Measurements from ENCODE around the gene ZNF581.

ZNF581 gene

GRCh38 chr19:55651236-55651635 is 7.8 kb downstream of the ZNF581 start:
- Histone ChIP-seq H3K9ac (ENCODE audit: insufficient read length) (no peak overlapping the region), H3K27ac (no peak overlapping the region), H3K36me3 (ENCODE audit: insufficient read depth, low read length) (peaks cover 26% of the 10 kb centered on the region), H3K9me3 (ENCODE audit: low read depth, low read length) (no peaks in the 10 kb centered on the region), H3K4me3 (no peak overlapping the region)
- TF ChIP-seq POLR2AphosphoS5 (IDR thresholded peaks at IDR 0.05; ENCODE audit: borderline replicate concordance, low read depth, low read length) (no peak), EZH2 (IDR thresholded peaks at IDR 0.05) (no peak), FOXP2 (optimal IDR thresholded peaks at IDR 0.05; ENCODE audit: control extremely low read depth, extremely low read length, insufficient read depth) (no peak)
- DNase-seq (ENCODE audit: low read depth, low spot score): no peak

- Histone ChIP-seq H3K27ac (no peak overlapping the region), H3K9ac (ENCODE audit: insufficient read length) (no peak overlapping the region)
- DNase-seq (ENCODE audit: low read depth, low spot score): no peak
Measured at GRCh38 chr19:55652311-55653128, 9.1 kb downstream of the ZNF581 start.

GRCh38 chr19:55653651-55654322 is 10.3 kb downstream of the ZNF581 start:
- Histone ChIP-seq H3K36me3 (ENCODE audit: insufficient read depth, low read length) (peaks cover 36% of the 10 kb centered on the region), H3K27ac (peak overlapping the region; percentile 99), H3K9me3 (ENCODE audit: low read depth, low read length) (no peaks in the 10 kb centered on the region), H3K4me3 (peak overlapping the region; percentile 96), H3K9ac (ENCODE audit: insufficient read length) (peak overlapping the region; percentile 100)
- TF ChIP-seq EZH2 (IDR thresholded peaks at IDR 0.05) (no peak), POLR2AphosphoS5 (IDR thresholded peaks at IDR 0.05; ENCODE audit: borderline replicate concordance, low read depth, low read length) (peak; percentile 80)
- peak; percentile 98 for DNase-seq (ENCODE audit: low read depth, low spot score)

More at GRCh38 chr19:55652311-55653128, 9.1 kb downstream of the ZNF581 start:
- H3K9me3 ChIP-seq (ENCODE audit: low read depth, low read length): no peaks in the 10 kb centered on the region
- H3K36me3 ChIP-seq (ENCODE audit: insufficient read depth, low read length): peaks cover 32% of the 10 kb centered on the region
- no peak for TF ChIP-seq POLR2AphosphoS5 (IDR thresholded peaks at IDR 0.05; ENCODE audit: borderline replicate concordance, low read depth, low read length)
- no peak for TF ChIP-seq EZH2 (IDR thresholded peaks at IDR 0.05)
- TF ChIP-seq FOXP2 (optimal IDR thresholded peaks at IDR 0.05; ENCODE audit: control extremely low read depth, extremely low read length, insufficient read depth): no peak
- H3K4me3 ChIP-seq: no peak overlapping the region

GRCh38 chr19:55654323-55654867 is 10.9 kb downstream of the ZNF581 start:
- TF ChIP-seq EZH2 (IDR thresholded peaks at IDR 0.05) (no peak), FOXP2 (optimal IDR thresholded peaks at IDR 0.05; ENCODE audit: control extremely low read depth, extremely low read length, insufficient read depth) (peak; percentile 87), POLR2AphosphoS5 (IDR thresholded peaks at IDR 0.05; ENCODE audit: borderline replicate concordance, low read depth, low read length) (no peak; the same call in 1 of the 2 replicates)
- Histone ChIP-seq H3K9me3 (ENCODE audit: low read depth, low read length) (no peaks in the 10 kb centered on the region), H3K36me3 (ENCODE audit: insufficient read depth, low read length) (peaks cover 41% of the 10 kb centered on the region), H3K4me3 (peak overlapping the region; percentile 96), H3K9ac (ENCODE audit: insufficient read length) (peak overlapping the region; percentile 100), H3K27ac (peak overlapping the region; percentile 99)
- DNase-seq (ENCODE audit: low read depth, low spot score): peak; percentile 96

- peaks cover 48% of the 10 kb centered on the region for H3K36me3 ChIP-seq (ENCODE audit: insufficient read depth, low read length)
- peak; percentile 73 for TF ChIP-seq POLR2AphosphoS5 (IDR thresholded peaks at IDR 0.05; ENCODE audit: borderline replicate concordance, low read depth, low read length)
- no peak for TF ChIP-seq FOXP2 (optimal IDR thresholded peaks at IDR 0.05; ENCODE audit: control extremely low read depth, extremely low read length, insufficient read depth)
- no peak for TF ChIP-seq EZH2 (IDR thresholded peaks at IDR 0.05)
- DNase-seq (ENCODE audit: low read depth, low spot score): no peak
Measured at GRCh38 chr19:55654868-55655647, 11.6 kb downstream of the ZNF581 start, which contains the start of gene U2AF2. Gene U2AF2 (plus strand): TSS chr19:55655035. CDS start chr19:55655105, 70 bp downstream.

GRCh38 chr19:55655648-55656040 is 12.2 kb downstream of the ZNF581 start:
- Histone ChIP-seq H3K27ac (peak overlapping the region; percentile 100), H3K9ac (ENCODE audit: insufficient read length) (peak overlapping the region; percentile 100), H3K9me3 (ENCODE audit: low read depth, low read length) (no peaks in the 10 kb centered on the region), H3K36me3 (ENCODE audit: insufficient read depth, low read length) (peaks cover 48% of the 10 kb centered on the region), H3K4me3 (peak overlapping the region; percentile 100)
- TF ChIP-seq FOXP2 (optimal IDR thresholded peaks at IDR 0.05; ENCODE audit: control extremely low read depth, extremely low read length, insufficient read depth) (no peak), EZH2 (IDR thresholded peaks at IDR 0.05) (no peak), POLR2AphosphoS5 (IDR thresholded peaks at IDR 0.05; ENCODE audit: borderline replicate concordance, low read depth, low read length) (no peak)
- DNase-seq (ENCODE audit: low read depth, low spot score): no peak

More at GRCh38 chr19:55654868-55655647, 11.6 kb downstream of the ZNF581 start, which contains the start of gene U2AF2:
- Histone ChIP-seq H3K9me3 (ENCODE audit: low read depth, low read length) (no peaks in the 10 kb centered on the region), H3K9ac (ENCODE audit: insufficient read length) (peak within 1 kb of the TSS; percentile 100), H3K4me3 (peak within 1 kb of the TSS; percentile 100), H3K27ac (peak within 1 kb of the TSS; percentile 100)

- Histone ChIP-seq H3K9ac (ENCODE audit: insufficient read length) (peak overlapping the region; percentile 100), H3K4me3 (peak overlapping the region; percentile 100), H3K9me3 (ENCODE audit: low read depth, low read length) (no peaks in the 10 kb centered on the region), H3K36me3 (ENCODE audit: insufficient read depth, low read length) (peaks cover 50% of the 10 kb centered on the region), H3K27ac (peak overlapping the region; percentile 100; the same call in 1 of the 2 replicates)
- DNase-seq (ENCODE audit: low read depth, low spot score): no peak
- TF ChIP-seq EZH2 (IDR thresholded peaks at IDR 0.05) (no peak), FOXP2 (optimal IDR thresholded peaks at IDR 0.05; ENCODE audit: control extremely low read depth, extremely low read length, insufficient read depth) (no peak), POLR2AphosphoS5 (IDR thresholded peaks at IDR 0.05; ENCODE audit: borderline replicate concordance, low read depth, low read length) (no peak)
Measured at GRCh38 chr19:55656552-55656951, 13.1 kb downstream of the ZNF581 start.

All from SK-N-MC (cell line).